HG02798 (cell line): ENCODE data around the gene KRT1.

Source experiments
- ATAC-seq: cut with Tn5 transposase; IDR thresholded peaks from one replicate; pipeline ENCODE4 v1.9.1; 2021; ENCODE audit warnings: mild to moderate bottlenecking; ENCODE audit not compliant: unreplicated experiment, poor library complexity

KRT1 gene

DNA sequence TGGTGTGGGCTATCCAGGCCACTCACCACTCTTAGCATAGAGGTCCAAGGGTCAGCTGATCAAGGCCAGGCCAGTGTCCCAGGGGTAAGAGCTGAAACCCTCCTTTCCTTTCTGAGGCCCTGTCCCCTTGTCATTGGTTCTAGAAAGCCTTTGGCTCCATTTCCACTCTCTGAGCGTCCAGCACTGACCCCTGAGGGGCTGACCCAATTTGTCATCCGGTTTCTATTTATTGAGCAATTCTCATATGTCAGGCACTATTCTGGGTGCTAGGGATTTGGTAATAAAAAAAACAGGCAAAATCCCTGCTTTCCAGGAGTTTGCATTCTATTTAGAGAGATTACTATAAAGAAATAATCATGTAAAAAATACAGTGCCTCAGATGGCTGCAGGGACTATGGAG lies 19.8 kb upstream of the KRT1 start:
- ATAC-seq = no peak

DNA sequence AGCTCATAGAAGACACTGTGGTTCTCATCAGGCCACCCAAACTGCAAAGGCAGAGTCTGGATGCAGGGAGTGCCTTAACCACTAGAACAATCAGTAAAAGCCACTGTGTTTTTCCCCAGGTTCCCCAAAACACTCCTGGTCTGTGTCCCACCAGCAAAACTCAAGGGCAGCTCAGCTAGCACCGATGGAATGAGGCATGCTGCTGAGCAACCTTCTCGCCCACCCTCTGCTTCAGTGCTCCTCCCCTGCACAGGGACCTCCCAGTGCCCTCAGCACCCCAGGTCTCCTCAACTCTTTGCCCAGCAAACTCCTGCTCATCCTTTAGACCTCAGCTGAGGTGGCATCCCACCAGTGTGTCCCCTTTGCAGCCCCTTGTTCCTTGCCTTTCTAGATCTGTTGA lies 19.2 kb upstream of the KRT1 start:
- no peak for ATAC-seq

- ATAC-seq = no peak
Measured at GRCh38 chr12:52698651-52699340, 18.6 kb upstream of the KRT1 start.

- no peak for ATAC-seq
Measured at GRCh38 chr12:52697058-52697582, 16.9 kb upstream of the KRT1 start.

DNA sequence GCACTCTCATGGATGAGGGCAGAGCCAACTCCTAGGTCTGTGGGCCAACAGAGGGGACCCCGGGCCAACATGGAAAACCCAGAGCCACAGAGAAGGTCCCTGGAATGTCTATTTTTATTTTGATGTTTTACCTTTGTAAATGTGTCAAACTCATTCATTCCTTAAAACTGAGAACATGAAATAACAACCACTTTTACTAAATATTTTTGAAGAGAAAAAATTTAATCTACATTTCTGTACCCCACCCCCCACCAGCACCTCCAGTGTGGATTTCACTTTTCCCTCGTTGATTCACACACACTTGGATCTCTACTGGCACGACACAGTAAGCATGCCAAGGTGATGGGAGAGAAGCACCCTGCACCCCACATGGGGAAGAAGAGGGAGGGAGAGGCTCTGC lies 16.4 kb upstream of the KRT1 start:
- ATAC-seq = no peak

GRCh38 chr12:52695039-52695438 lies 14.8 kb upstream of the KRT1 start:
- ATAC-seq = no peak

DNA sequence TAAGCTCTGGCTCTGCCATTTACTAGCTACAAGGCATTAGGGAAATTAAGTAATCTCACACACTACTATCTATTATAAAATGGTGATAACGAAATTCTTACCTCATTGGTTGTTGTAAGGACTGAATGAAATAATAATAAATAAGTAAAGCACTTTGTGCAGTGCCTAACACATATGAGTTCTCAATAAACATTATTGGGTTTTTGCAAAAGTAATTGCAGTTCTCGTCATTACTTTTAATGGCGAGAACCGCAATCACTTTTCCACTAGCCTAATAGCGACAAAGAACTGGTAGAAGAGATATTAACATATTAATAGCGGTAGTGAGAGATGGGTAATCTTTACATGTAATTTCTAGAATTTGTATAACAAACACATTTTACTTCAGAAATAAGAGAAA lies 13.9 kb upstream of the KRT1 start:
- no peak for ATAC-seq

- no peak for ATAC-seq
Measured at GRCh38 chr12:52693261-52693660, 13.1 kb upstream of the KRT1 start.

GRCh38 chr12:52692254-52692653 lies 12.0 kb upstream of the KRT1 start:
- no peak for ATAC-seq

GRCh38 chr12:52691841-52692150 lies 11.6 kb upstream of the KRT1 start:
- ATAC-seq = no peak

DNA sequence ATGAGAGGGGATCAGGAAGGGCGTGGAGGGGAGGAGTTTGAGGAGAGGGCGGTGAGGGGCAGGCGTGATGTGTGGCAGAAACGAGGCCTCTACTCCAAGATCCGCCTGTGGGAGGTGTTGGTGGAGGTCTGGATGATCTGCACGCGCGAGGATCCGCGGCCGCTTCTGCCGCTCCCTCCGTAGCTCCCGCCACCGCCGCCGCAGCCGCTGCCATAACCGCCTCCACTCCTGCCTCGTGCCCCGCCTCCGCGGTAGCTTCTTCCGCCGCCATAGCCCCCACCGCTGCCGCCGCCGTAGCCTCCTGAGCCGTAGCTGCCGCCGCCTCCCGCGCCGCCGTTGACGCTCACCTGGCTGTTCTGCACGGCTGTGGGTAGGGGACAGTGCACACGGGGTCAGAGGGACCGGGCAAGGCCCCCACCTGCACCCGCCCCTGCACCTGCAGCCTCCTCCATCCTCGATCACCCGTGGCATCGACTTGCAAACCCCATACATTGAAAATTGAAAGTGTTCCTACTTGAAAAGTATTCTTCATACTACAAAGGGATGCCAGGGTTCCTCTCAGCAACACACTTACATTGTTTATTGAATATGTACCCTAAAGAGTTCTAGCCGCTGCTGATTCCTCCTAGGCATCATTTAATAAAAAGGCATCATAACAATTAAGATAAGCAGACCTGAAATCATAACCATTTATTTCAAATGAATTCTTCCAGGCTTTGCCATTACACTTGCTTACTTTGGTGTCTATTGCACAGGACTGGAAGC lies 11.1 kb upstream of the KRT1 start:
- ATAC-seq = no peak

DNA sequence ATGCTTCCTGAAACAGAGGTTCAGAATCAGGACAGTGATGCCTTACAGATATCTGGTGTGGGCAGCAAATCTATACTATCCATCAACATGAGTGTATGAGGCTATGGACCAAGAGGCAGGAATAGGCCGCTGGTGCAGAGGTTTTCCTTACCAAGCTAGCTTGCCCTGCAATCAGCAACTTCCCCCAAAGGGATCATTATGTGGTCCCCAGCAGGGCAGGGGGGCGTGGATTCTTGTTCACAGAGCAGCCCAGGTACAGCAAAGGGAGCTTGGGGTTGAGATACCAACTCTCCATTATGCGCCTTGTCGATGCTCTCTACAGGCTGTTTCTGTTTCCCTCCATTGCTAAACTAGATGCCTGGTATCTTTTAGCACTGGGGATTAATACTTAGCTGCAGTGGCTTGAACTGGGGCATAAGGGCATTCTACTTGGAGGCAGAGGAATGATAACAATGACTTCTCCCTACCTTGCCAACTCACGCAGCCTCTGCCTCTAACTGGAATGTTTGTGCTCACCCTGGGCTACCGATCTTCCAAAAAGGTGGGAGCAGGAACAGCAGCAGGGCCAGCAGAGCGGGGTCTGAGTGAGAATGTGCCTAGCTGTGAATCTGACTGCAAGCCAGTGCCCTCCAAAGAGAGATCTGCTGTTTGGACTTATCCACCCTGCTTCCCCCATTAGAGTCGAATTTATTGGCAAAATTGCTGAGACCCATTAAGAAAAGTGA lies 10.3 kb upstream of the KRT1 start:
- no peak for ATAC-seq

DNA sequence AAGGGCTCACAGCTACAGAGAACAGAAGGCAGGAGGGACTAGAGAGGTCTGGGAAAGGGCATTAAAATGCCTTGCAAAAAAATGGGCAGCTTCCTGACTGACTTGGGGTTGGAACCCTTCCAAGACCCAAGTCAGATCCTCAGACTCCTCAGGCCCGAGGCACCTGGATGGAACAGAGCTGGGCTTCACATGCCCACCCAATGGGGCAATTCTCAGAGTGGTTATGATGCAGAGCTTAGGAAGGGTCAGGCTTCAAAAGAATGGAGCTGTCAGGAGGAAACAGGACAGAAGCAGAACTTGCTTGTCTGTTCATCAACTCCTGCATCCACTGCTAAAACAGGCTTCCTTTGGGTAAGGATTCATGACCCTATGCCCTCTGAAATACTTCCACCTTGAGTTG lies 9.7 kb upstream of the KRT1 start:
- no peak for ATAC-seq

DNA sequence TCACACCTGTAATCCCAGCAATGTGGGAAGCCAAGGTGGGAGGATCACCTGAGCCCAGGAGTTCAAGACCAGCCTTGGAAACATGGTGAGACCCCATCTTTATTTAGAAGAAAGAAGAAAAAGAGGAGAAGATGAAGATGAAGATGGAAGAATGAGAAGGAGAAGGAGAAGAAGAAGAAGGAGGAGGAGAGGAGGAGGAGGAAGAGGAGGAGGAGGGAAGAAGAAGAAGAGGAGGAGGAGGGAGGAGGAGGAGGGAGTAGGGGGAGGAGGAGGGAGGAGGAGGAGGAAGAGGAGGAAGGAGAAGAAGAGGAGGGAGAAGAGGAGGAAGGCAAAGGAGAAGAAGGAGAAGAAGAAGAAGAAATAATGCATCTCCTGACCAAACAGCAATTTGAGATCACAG lies 9.0 kb upstream of the KRT1 start:
- no peak for ATAC-seq

- ATAC-seq = no peak
Measured at GRCh38 chr12:52688481-52688880, 8.3 kb upstream of the KRT1 start.

GRCh38 chr12:52687497-52688385 lies 7.5 kb upstream of the KRT1 start:
- ATAC-seq = no peak

DNA sequence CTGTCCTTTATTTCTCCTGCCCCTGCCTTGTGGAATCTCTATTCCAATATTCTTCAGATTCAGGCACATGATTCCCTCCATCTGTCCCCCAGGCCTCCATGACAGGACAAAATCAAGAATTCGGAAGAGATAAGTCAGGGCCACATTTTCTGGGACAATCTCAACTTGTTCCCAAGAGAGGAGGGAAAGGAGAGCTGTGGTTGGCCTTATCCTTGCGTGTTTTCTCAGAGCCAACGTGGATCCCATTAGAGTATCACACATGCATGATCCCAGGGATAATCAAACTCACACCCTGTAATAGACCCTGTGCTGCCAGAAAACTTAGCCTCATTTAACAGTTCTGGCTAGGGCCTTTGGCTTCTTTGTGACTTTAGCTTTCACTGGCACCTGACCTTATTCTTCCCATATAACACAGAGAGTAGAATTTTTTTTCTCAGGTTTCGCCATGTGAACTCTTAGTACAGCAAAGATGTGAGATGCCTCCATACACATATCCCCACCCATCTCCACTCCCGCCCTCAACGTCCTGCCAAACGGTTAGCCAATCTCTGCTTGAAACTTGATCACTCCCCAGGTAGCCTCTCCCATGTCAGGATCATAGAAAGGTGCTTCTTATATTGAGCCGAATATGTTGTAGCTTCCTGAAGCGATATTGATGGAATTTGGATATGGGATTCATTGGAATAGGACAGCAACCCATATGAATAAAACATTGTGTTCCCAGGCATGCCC lies 6.7 kb upstream of the KRT1 start:
- ATAC-seq = no peak

DNA sequence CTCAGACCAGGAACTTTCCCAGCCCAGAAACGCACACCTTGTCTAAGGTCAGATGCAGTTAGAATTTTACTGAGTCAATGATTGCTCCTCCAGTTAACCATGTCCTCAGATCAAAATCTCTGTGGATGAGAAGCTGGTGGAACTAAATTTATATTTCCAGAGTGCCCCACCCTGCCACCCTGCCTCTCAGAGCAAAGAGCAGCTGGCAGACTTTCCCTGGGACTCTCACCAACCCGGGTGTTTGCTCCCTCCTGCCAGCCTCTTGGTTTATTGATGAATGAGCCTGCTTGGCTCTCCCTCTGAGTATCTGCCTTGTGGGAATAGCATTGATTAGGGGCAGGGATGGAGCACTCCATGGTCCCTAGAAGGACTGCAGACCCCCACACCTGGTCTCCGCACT lies 5.9 kb upstream of the KRT1 start:
- no peak for ATAC-seq

- no peak for ATAC-seq
Measured at GRCh38 chr12:52685406-52685890, 5.2 kb upstream of the KRT1 start.

GRCh38 chr12:52684431-52684830 lies 4.2 kb upstream of the KRT1 start:
- ATAC-seq = no peak
